ENCODE measurements around the gene PTPRT. TPM values are rescaled to one million over a fixed set of nuclear protein-coding genes. Genes with fewer than 3 reads are reported as not detected.

Gene PTPRT
- total and polyA plus RNA-seq, 4 donors, result 10.7 to 46.1 (median 32.0) TPM

GRCh38 chr20:43043887-43044286 lies 145.8 kb downstream of the PTPRT start:
- no peaks in the 10 kb centered on the region for H3K27me3 ChIP-seq (ENCODE audit: control insufficient read depth, insufficient read depth, low read length)
- WGBS (ENCODE audit: insufficient coverage), result 57% methylated on average over 4 of the region's 4 CpGs
- no peaks in the 10 kb centered on the region for H3K36me3 ChIP-seq (ENCODE audit: control insufficient read depth, insufficient read depth, low read length)
- H3K4me3 ChIP-seq (ENCODE audit: low read depth, low read length), result no peak overlapping the region
- H3K27ac ChIP-seq (ENCODE audit: low read depth, low read length), result no peak overlapping the region
- DNase-seq (ENCODE audit: low read depth in 4 of 6, low spot score in 6 of 6), result peak in 2 of 6 donors; percentile 16 to 38
- H3K9me3 ChIP-seq (ENCODE audit: control insufficient read depth, insufficient read depth, low read length), result no peaks in the 10 kb centered on the region
- H3K4me1 ChIP-seq (ENCODE audit: control insufficient read depth, insufficient read depth, low read length), result peaks cover 8% of the 10 kb centered on the region

GRCh38 chr20:43040427-43040826 lies 149.3 kb downstream of the PTPRT start:
- no peaks in the 10 kb centered on the region for H3K9me3 ChIP-seq (ENCODE audit: control insufficient read depth, insufficient read depth, low read length)
- no peaks in the 10 kb centered on the region for H3K36me3 ChIP-seq (ENCODE audit: control insufficient read depth, insufficient read depth, low read length)
- no peaks in the 10 kb centered on the region for H3K27me3 ChIP-seq (ENCODE audit: control insufficient read depth, insufficient read depth, low read length)
- peak in 2 of 6 donors; percentile 18 to 20 for DNase-seq (ENCODE audit: low read depth in 4 of 6, low spot score in 6 of 6)
- peaks cover 8% of the 10 kb centered on the region for H3K4me1 ChIP-seq (ENCODE audit: control insufficient read depth, insufficient read depth, low read length)
- H3K27ac ChIP-seq (ENCODE audit: low read depth, low read length), result no peak overlapping the region
- H3K4me3 ChIP-seq (ENCODE audit: low read depth, low read length), result no peak overlapping the region
- WGBS (ENCODE audit: insufficient coverage), result 61% methylated on average over 3 of the region's 6 CpGs

GRCh38 chr20:43037605-43038309 lies 151.9 kb downstream of the PTPRT start:
- DNase-seq (ENCODE audit: low read depth in 4 of 6, low spot score in 6 of 6), result peak in 1 of 6 donors; percentile 26
- Histone ChIP-seq H3K9me3 (ENCODE audit: control insufficient read depth, insufficient read depth, low read length) (no peaks in the 10 kb centered on the region), H3K27me3 (ENCODE audit: control insufficient read depth, insufficient read depth, low read length) (no peaks in the 10 kb centered on the region), H3K4me3 (ENCODE audit: low read depth, low read length) (no peak overlapping the region), H3K36me3 (ENCODE audit: control insufficient read depth, insufficient read depth, low read length) (no peaks in the 10 kb centered on the region), H3K27ac (ENCODE audit: low read depth, low read length) (no peak overlapping the region), H3K4me1 (ENCODE audit: control insufficient read depth, insufficient read depth, low read length) (no peaks in the 10 kb centered on the region)
- WGBS (ENCODE audit: insufficient coverage), result 85% methylated on average over 2 of the region's 6 CpGs

GRCh38 chr20:43034981-43035724 lies 154.6 kb downstream of the PTPRT start:
- no peak for DNase-seq (ENCODE audit: low read depth in 4 of 6, low spot score in 6 of 6)
- Histone ChIP-seq H3K4me3 (ENCODE audit: low read depth, low read length) (no peak overlapping the region), H3K27ac (ENCODE audit: low read depth, low read length) (no peak overlapping the region), H3K9me3 (ENCODE audit: control insufficient read depth, insufficient read depth, low read length) (no peaks in the 10 kb centered on the region), H3K27me3 (ENCODE audit: control insufficient read depth, insufficient read depth, low read length) (no peaks in the 10 kb centered on the region), H3K4me1 (ENCODE audit: control insufficient read depth, insufficient read depth, low read length) (no peaks in the 10 kb centered on the region), H3K36me3 (ENCODE audit: control insufficient read depth, insufficient read depth, low read length) (no peaks in the 10 kb centered on the region)
- WGBS (ENCODE audit: insufficient coverage), result 72% methylated on average over 4 of the region's 9 CpGs

GRCh38 chr20:43032459-43032858 lies 157.2 kb downstream of the PTPRT start:
- Histone ChIP-seq H3K4me3 (ENCODE audit: low read depth, low read length) (no peak overlapping the region), H3K9me3 (ENCODE audit: control insufficient read depth, insufficient read depth, low read length) (no peaks in the 10 kb centered on the region), H3K27ac (ENCODE audit: low read depth, low read length) (no peak overlapping the region), H3K36me3 (ENCODE audit: control insufficient read depth, insufficient read depth, low read length) (no peaks in the 10 kb centered on the region), H3K4me1 (ENCODE audit: control insufficient read depth, insufficient read depth, low read length) (no peaks in the 10 kb centered on the region), H3K27me3 (ENCODE audit: control insufficient read depth, insufficient read depth, low read length) (no peaks in the 10 kb centered on the region)
- peak in 1 of 6 donors; percentile 47 for DNase-seq (ENCODE audit: low read depth in 4 of 6, low spot score in 6 of 6)
- WGBS (ENCODE audit: insufficient coverage), result 84% methylated on average over 3 of the region's 3 CpGs

- Histone ChIP-seq H3K4me3 (ENCODE audit: low read depth, low read length) (no peak overlapping the region), H3K27me3 (ENCODE audit: control insufficient read depth, insufficient read depth, low read length) (no peaks in the 10 kb centered on the region), H3K4me1 (ENCODE audit: control insufficient read depth, insufficient read depth, low read length) (no peaks in the 10 kb centered on the region), H3K9me3 (ENCODE audit: control insufficient read depth, insufficient read depth, low read length) (no peaks in the 10 kb centered on the region), H3K36me3 (ENCODE audit: control insufficient read depth, insufficient read depth, low read length) (no peaks in the 10 kb centered on the region), H3K27ac (ENCODE audit: low read depth, low read length) (no peak overlapping the region)
- 78% methylated on average over 4 of the region's 8 CpGs for WGBS (ENCODE audit: insufficient coverage)
- no peak for DNase-seq (ENCODE audit: low read depth in 4 of 6, low spot score in 6 of 6)
Measured at GRCh38 chr20:43029176-43029575, 160.5 kb downstream of the PTPRT start.

GRCh38 chr20:43028470-43028869 lies 161.2 kb downstream of the PTPRT start:
- H3K27me3 ChIP-seq (ENCODE audit: control insufficient read depth, insufficient read depth, low read length), result no peaks in the 10 kb centered on the region
- 63% methylated on average over 3 of the region's 3 CpGs for WGBS (ENCODE audit: insufficient coverage)
- H3K4me3 ChIP-seq (ENCODE audit: low read depth, low read length), result no peak overlapping the region
- H3K27ac ChIP-seq (ENCODE audit: low read depth, low read length), result no peak overlapping the region
- H3K36me3 ChIP-seq (ENCODE audit: control insufficient read depth, insufficient read depth, low read length), result no peaks in the 10 kb centered on the region
- H3K9me3 ChIP-seq (ENCODE audit: control insufficient read depth, insufficient read depth, low read length), result no peaks in the 10 kb centered on the region
- no peaks in the 10 kb centered on the region for H3K4me1 ChIP-seq (ENCODE audit: control insufficient read depth, insufficient read depth, low read length)
- no peak for DNase-seq (ENCODE audit: low read depth in 4 of 6, low spot score in 6 of 6)

- Histone ChIP-seq H3K4me1 (ENCODE audit: control insufficient read depth, insufficient read depth, low read length) (no peaks in the 10 kb centered on the region), H3K36me3 (ENCODE audit: control insufficient read depth, insufficient read depth, low read length) (no peaks in the 10 kb centered on the region), H3K4me3 (ENCODE audit: low read depth, low read length) (no peak overlapping the region), H3K27ac (ENCODE audit: low read depth, low read length) (no peak overlapping the region), H3K9me3 (ENCODE audit: control insufficient read depth, insufficient read depth, low read length) (no peaks in the 10 kb centered on the region), H3K27me3 (ENCODE audit: control insufficient read depth, insufficient read depth, low read length) (no peaks in the 10 kb centered on the region)
- 44% methylated on average over 1 of the region's 3 CpGs for WGBS (ENCODE audit: insufficient coverage)
- no peak for DNase-seq (ENCODE audit: low read depth in 4 of 6, low spot score in 6 of 6)
Measured at GRCh38 chr20:43023836-43024235, 165.9 kb downstream of the PTPRT start.

- 94% methylated on average over 1 of the region's 1 CpG for WGBS (ENCODE audit: insufficient coverage)
- Histone ChIP-seq H3K4me1 (ENCODE audit: control insufficient read depth, insufficient read depth, low read length) (peaks cover 2% of the 10 kb centered on the region), H3K27ac (ENCODE audit: low read depth, low read length) (no peak overlapping the region), H3K36me3 (ENCODE audit: control insufficient read depth, insufficient read depth, low read length) (no peaks in the 10 kb centered on the region), H3K9me3 (ENCODE audit: control insufficient read depth, insufficient read depth, low read length) (no peaks in the 10 kb centered on the region), H3K27me3 (ENCODE audit: control insufficient read depth, insufficient read depth, low read length) (no peaks in the 10 kb centered on the region), H3K4me3 (ENCODE audit: low read depth, low read length) (no peak overlapping the region)
- DNase-seq (ENCODE audit: low read depth in 4 of 6, low spot score in 6 of 6), result no peak
Measured at GRCh38 chr20:43022568-43022967, 167.1 kb downstream of the PTPRT start.

GRCh38 chr20:43022081-43022480 lies 167.6 kb downstream of the PTPRT start:
- Histone ChIP-seq H3K27ac (ENCODE audit: low read depth, low read length) (no peak overlapping the region), H3K4me3 (ENCODE audit: low read depth, low read length) (no peak overlapping the region), H3K36me3 (ENCODE audit: control insufficient read depth, insufficient read depth, low read length) (no peaks in the 10 kb centered on the region), H3K27me3 (ENCODE audit: control insufficient read depth, insufficient read depth, low read length) (no peaks in the 10 kb centered on the region), H3K9me3 (ENCODE audit: control insufficient read depth, insufficient read depth, low read length) (no peaks in the 10 kb centered on the region), H3K4me1 (ENCODE audit: control insufficient read depth, insufficient read depth, low read length) (peaks cover 6% of the 10 kb centered on the region)
- DNase-seq (ENCODE audit: low read depth in 4 of 6, low spot score in 6 of 6), result no peak
- 100% methylated on average over 1 of the region's 2 CpGs for WGBS (ENCODE audit: insufficient coverage)

Measured in spinal cord (tissue), 10 donors.